COLO668 (cell line): ENCODE measurements around the gene EAPP.
"Not testable (repeated sequence)": the region's sequence is repeated elsewhere in the genome, so short reads cannot be mapped to it uniquely, and the experiment has no call there.

Source experiments
- DNase-seq: peaks from one replicate; lab custom pipeline; 2025; ENCODE audit not compliant: unreplicated experiment; lab: John Stamatoyannopoulos, UW

EAPP gene

GRCh38 chr14:34488528-34488927, 51.0 kb downstream of the EAPP start:
- no peak for DNase-seq

DNA sequence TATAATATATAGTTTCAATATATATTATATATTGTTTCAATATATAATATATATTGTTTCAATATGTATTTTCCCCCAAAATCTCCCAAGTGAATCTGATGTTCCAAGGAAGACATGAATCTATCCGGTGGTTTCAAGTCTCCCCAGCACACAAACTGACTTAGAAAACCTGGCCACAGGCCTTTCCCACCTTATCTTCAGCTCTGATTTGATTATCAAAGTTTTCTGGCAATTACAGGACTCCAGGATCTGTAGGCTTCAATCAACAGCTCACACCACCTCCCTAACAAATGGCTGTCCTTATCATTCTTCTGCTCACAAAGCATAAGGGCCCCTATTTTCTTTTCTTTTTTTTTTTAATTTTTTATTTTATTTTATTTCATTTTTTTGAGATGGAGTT, 54.8 kb downstream of the EAPP start:
- DNase-seq = no peak

- DNase-seq = no peak
Observed at GRCh38 chr14:34482463-34482862, 57.0 kb downstream of the EAPP start.

DNA sequence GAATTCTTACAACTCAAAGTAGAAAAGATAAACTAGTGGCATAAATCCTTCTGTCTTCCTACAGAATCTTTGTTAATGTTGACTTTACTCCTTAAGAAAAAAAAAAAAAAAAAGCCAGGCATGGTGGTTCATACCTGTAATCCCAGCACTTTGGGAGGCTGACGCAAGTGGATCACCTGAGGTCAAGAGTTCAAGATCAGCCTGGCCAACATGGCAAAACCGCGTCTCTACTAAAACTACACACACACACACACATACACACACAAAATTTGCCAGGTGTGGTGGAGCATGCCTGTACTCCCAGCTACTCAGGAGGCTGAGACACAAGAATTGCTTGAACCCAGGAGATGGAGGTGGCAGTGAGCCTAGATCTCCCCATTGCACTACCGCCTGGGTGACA, 59.8 kb downstream of the EAPP start:
- no peak for DNase-seq

GRCh38 chr14:34478261-34478660, 61.2 kb downstream of the EAPP start:
- DNase-seq = no peak

DNA sequence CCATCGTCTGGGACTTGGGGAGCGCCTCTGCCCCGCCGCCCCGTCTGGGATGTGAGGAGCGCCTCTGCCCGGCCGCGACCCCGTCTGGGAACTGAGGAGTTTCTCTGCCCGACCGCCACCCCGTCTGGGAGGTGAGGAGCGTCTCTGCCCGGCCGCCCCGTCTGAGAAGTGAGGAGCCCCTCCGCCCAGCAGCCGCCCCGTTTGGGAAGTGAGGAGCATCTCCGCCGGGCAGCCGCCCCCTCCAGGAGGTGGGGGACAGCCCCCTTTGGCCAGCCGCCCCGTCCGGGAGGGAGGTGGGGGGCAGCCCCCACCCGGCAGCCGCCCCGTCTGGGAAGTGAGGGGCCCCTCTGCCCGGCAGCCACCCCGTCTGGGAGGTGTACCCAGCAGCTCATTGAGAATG, 63.5 kb downstream of the EAPP start:
- DNase-seq = not testable (repeated sequence)

- DNase-seq = no peak
Observed at GRCh38 chr14:34475163-34475562, 64.3 kb downstream of the EAPP start.

- no peak for DNase-seq
Observed at GRCh38 chr14:34474187-34474679, 65.3 kb downstream of the EAPP start.

DNA sequence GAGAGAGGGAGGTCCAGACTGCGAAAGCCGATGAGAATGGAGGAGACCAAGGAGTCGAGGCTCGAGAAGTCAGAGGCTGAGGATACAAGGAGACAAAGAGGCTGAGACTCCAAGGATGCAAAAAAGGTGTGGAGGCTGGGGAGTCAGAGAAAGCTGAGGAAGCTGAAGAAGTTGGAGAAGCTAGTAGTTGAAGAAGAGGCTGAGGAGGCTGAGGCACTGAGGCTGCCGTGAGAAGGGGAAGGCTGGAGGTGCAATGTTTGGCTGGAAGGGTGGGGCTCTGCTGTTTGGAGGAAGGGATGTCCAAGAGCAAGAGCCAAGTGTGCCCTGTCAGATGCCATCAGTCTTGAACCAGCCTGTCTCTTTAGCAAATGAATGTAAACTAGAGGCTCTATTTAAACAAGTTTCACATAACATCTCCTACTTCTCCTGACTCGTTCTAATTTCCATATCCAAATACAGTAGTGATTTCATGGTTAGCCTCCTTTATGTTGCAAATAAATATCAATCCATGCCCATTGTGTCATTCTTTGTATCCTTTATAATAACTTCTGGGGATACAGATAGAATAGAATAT, 66.7 kb downstream of the EAPP start:
- no peak for DNase-seq

DNA sequence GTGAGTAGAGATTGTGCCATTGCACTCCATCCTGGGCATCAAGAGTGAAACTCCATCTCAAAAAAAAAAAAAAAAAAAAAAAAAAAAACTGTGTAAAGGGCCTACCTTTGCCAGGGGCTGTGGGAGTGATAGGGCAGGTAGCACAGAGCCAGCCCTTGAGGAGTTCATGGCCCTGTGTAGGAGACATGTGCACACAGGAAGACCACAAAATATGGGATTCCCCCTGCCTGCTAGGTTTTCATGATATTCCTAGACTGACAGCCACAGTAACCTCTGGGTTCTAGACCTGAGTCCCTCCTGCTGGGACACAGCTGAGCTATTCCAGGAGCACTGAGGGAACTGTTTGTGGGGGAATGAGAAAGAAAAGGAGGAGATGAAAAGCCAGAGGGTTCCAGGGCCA, 69.2 kb downstream of the EAPP start:
- DNase-seq = no peak

DNA sequence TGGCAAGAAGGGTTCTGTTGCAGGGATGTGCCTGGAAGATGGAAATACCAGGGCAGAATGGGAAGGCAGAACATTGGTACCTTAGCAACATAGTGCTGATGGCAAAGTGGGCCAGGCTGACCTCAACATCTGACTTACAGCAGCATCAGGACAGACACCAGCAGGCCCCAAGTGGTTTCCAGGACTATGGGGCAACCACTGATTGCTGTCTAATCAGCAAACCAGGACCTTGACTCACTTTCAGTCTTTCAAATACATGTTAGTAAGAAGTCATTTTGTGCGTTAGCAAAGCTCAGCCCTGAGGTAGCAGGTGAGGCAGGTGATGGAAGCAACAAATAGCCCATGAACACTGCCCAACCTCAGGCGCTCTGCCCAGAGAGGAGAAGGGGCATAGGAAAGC, 72.8 kb downstream of the EAPP start:
- no peak for DNase-seq
